Measurements from ENCODE around the gene ITPRIP.

DNA sequence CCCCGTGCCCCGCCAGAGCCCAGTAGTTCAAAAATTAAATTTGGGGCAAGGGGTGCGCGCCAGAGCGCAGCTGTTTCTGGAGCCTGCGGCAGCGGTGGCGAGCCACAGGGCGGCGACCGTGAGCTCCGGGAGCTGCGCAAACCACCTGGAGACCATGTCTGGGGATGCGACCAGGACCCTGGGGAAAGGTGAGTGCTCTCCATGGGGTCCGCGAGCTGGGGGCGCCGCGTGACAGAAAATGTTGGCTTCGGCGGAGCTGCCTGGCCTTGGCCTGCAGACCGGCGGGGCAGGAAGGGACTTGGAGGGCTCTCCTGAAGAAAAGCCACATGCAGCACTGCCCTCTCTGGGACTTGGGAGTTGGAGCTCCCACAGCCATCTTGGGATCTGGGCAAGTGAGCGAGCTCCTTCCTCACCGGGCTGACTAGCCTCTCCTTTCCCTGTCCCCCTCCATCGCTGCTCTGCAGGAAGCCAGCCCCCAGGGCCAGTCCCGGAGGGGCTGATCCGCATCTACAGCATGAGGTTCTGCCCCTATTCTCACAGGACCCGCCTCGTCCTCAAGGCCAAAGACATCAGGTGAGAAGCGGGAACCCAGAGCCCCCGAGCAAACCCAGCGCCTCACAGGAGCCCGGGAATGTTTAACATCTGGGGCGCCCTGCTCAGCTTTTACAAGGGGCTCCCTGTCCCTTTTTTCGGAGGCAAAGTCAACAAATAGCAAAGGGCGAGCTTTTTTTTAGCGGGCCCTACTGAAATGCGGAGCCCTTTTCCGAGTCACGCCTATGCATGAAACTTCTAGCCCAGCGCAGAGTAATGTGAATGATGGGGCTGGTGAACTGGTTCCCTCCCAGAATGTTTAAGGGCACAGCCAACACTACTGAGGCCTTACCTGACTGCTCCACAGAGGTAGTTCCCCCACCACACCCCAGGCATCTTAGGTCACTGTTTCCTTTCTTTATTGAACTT lies 63.2 kb downstream of the ITPRIP start:
- TF ChIP-seq, protein P1, sequence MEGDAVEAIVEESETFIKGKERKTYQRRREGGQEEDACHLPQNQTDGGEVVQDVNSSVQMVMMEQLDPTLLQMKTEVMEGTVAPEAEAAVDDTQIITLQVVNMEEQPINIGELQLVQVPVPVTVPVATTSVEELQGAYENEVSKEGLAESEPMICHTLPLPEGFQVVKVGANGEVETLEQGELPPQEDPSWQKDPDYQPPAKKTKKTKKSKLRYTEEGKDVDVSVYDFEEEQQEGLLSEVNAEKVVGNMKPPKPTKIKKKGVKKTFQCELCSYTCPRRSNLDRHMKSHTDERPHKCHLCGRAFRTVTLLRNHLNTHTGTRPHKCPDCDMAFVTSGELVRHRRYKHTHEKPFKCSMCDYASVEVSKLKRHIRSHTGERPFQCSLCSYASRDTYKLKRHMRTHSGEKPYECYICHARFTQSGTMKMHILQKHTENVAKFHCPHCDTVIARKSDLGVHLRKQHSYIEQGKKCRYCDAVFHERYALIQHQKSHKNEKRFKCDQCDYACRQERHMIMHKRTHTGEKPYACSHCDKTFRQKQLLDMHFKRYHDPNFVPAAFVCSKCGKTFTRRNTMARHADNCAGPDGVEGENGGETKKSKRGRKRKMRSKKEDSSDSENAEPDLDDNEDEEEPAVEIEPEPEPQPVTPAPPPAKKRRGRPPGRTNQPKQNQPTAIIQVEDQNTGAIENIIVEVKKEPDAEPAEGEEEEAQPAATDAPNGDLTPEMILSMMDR (IDR thresholded peaks at IDR 0.05; ENCODE audit: low read depth, low read length, missing input control), result peak; percentile 70
- TF ChIP-seq EGR1 (IDR thresholded peaks at IDR 0.05; ENCODE audit: low read depth in 2 of 2) (no peak), YY1 (IDR thresholded peaks at IDR 0.05) (peak; percentile 63), FOXA1 (IDR thresholded peaks at IDR 0.05) (no peak), RAD21 (IDR thresholded peaks at IDR 0.05) (peak; percentile 60 to 72), JUND (IDR thresholded peaks at IDR 0.05) (no peak), TAF1 (conservative IDR thresholded peaks at IDR 0.05) (no peak), GABPA (IDR thresholded peaks at IDR 0.05 in 1 of 2, conservative IDR thresholded peaks at IDR 0.05 in 1 of 2) (no peak)
- TF ChIP-seq, protein P2, sequence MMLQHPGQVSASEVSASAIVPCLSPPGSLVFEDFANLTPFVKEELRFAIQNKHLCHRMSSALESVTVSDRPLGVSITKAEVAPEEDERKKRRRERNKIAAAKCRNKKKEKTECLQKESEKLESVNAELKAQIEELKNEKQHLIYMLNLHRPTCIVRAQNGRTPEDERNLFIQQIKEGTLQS (IDR thresholded peaks at IDR 0.05), result no peak
- TF ChIP-seq, protein P3, sequence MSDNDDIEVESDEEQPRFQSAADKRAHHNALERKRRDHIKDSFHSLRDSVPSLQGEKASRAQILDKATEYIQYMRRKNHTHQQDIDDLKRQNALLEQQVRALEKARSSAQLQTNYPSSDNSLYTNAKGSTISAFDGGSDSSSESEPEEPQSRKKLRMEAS (IDR thresholded peaks at IDR 0.05), result no peak
- TF ChIP-seq, protein P4, sequence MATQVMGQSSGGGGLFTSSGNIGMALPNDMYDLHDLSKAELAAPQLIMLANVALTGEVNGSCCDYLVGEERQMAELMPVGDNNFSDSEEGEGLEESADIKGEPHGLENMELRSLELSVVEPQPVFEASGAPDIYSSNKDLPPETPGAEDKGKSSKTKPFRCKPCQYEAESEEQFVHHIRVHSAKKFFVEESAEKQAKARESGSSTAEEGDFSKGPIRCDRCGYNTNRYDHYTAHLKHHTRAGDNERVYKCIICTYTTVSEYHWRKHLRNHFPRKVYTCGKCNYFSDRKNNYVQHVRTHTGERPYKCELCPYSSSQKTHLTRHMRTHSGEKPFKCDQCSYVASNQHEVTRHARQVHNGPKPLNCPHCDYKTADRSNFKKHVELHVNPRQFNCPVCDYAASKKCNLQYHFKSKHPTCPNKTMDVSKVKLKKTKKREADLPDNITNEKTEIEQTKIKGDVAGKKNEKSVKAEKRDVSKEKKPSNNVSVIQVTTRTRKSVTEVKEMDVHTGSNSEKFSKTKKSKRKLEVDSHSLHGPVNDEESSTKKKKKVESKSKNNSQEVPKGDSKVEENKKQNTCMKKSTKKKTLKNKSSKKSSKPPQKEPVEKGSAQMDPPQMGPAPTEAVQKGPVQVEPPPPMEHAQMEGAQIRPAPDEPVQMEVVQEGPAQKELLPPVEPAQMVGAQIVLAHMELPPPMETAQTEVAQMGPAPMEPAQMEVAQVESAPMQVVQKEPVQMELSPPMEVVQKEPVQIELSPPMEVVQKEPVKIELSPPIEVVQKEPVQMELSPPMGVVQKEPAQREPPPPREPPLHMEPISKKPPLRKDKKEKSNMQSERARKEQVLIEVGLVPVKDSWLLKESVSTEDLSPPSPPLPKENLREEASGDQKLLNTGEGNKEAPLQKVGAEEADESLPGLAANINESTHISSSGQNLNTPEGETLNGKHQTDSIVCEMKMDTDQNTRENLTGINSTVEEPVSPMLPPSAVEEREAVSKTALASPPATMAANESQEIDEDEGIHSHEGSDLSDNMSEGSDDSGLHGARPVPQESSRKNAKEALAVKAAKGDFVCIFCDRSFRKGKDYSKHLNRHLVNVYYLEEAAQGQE (IDR thresholded peaks at IDR 0.05), result no peak
